Keratinocyte (primary cell): ENCODE results near the gene SETBP1.

ENCODE experiments used
- EZH2 ChIP-seq: IDR thresholded peaks from one replicate; pipeline ENCODE4 v1.6.1; 2012; ENCODE audit warnings: inconsistent platforms, mild to moderate bottlenecking, low read length, moderate library complexity
- TF ChIP-seq, protein P1 (sequence below), 3 experiments: IDR thresholded peaks in 1 of 3; conservative IDR thresholded peaks in 1 of 3; optimal IDR thresholded peaks in 1 of 3; 2 replicates in 2 of 3; 3 replicates in 1 of 3; pipeline versions ENCODE3 to v1.5.1; 2011; ENCODE audit warnings: low read length in 3 of 3, mild to moderate bottlenecking in 3 of 3, moderate library complexity in 2 of 3, control low read depth in 1 of 3, inconsistent platforms in 1 of 3; ENCODE audit not compliant: insufficient read depth in 2 of 3; ENCODE audit errors: extremely low read depth in 1 of 3

DNA sequence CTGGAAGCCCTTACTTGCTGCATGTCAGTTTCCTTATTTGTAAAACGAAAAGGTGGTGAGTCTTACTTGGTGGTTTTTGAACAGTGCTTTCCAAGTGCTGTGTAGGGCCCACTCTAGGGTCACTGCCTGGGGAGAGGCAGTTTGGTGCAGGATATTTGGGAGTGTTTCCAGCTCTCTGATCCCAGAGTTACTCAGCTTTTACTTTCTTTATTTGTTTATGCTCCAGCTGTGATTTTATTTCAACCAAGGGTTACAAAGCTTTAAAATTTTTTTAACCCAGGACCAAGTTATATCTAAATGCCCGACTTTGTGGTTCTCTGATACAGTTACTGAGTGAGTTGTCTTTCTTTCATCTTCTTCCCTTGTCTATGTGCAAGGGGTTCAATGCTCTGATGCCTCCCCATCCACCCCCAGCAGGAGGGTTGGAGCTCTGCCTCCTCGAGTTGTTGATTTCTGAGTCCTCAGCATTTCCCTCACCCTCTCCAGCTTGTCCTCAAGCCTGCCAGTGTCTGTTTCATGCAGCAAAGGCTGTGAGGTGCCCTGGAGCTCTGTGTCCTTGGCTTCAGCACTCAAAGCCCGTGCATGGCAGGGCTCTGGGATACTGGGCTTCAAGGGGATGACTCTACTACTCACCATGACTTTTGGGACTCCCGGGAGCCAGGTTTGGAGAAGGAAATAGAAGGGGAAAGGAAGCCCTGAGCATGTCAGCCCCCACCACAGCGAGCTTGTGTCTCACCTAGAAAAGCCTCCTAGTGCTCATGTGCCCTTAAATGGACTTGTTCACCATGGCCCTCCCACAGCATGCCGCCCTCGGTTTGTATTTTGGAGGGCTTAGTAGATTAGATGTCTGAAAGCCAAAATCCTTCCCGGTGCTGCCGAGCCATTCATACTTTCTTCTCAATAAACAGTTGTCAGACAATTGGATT, 236.8 kb downstream of the SETBP1 start:
- TF ChIP-seq, protein P1, sequence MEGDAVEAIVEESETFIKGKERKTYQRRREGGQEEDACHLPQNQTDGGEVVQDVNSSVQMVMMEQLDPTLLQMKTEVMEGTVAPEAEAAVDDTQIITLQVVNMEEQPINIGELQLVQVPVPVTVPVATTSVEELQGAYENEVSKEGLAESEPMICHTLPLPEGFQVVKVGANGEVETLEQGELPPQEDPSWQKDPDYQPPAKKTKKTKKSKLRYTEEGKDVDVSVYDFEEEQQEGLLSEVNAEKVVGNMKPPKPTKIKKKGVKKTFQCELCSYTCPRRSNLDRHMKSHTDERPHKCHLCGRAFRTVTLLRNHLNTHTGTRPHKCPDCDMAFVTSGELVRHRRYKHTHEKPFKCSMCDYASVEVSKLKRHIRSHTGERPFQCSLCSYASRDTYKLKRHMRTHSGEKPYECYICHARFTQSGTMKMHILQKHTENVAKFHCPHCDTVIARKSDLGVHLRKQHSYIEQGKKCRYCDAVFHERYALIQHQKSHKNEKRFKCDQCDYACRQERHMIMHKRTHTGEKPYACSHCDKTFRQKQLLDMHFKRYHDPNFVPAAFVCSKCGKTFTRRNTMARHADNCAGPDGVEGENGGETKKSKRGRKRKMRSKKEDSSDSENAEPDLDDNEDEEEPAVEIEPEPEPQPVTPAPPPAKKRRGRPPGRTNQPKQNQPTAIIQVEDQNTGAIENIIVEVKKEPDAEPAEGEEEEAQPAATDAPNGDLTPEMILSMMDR (optimal IDR thresholded peaks at IDR 0.05 in 1 of 3, IDR thresholded peaks at IDR 0.05 in 1 of 3, conservative IDR thresholded peaks at IDR 0.05 in 1 of 3; ENCODE audit: extremely low read depth in 1 of 3, insufficient read depth in 2 of 3, low read length in 3 of 3): no peak
- TF ChIP-seq EZH2: no peak
